Immature natural killer cell (primary cell): ENCODE results near the gene ZWINT. TPM values are rescaled to one million over a fixed set of nuclear protein-coding genes. Genes with fewer than 3 reads are reported as not detected.

Experiments used
- DNase-seq, 3 donors: peaks; one replicate each; pipeline ENCODE4 v3.0.0; 2022; ENCODE audit warnings: mixed read lengths in 1 of 3
- H3K27ac Mint-ChIP-seq, 6 donors: one replicate each; pipeline ENCODE4 v1.8.0; 2020; ENCODE audit warnings: mixed read lengths in 6 of 6, mild to moderate bottlenecking in 5 of 6, inconsistent platforms in 4 of 6, moderate library complexity in 3 of 6
- H3K27me3 Mint-ChIP-seq, 3 donors: one replicate each; pipeline ENCODE4 v1.8.0; 2020 to 2021; ENCODE audit warnings: low read depth in 3 of 3, mild to moderate bottlenecking in 3 of 3, mixed read lengths in 3 of 3, moderate library complexity in 3 of 3, inconsistent platforms in 1 of 3
- H3K36me3 Mint-ChIP-seq, 3 donors: one replicate each; pipeline ENCODE4 v1.8.0; 2020; ENCODE audit warnings: mixed read lengths in 3 of 3, inconsistent platforms in 2 of 3, mild to moderate bottlenecking in 2 of 3
- H3K4me1 Mint-ChIP-seq, 2 donors: one replicate each; pipeline ENCODE4 v1.8.0; 2020; ENCODE audit warnings: inconsistent platforms in 2 of 2, mild to moderate bottlenecking in 2 of 2, mixed read lengths in 2 of 2, moderate library complexity in 1 of 2
- H3K4me3 Mint-ChIP-seq, 5 donors: one replicate each; pipeline ENCODE4 v1.8.0; 2020; ENCODE audit warnings: mild to moderate bottlenecking in 5 of 5, mixed read lengths in 5 of 5, inconsistent platforms in 3 of 5, moderate library complexity in 3 of 5
- H3K9me3 Mint-ChIP-seq, 6 donors: one replicate each; pipeline ENCODE4 v1.8.0; 2020; ENCODE audit warnings: mild to moderate bottlenecking in 6 of 6, mixed read lengths in 6 of 6, inconsistent platforms in 4 of 6, moderate library complexity in 3 of 6
- polyA plus RNA-seq, 3 donors: library from polyadenylated mRNA; unstranded; fragments of 300-500 nt; fragmentation: Illumina TruSeq; gene quantifications; one replicate each; pipeline ENCODE4 v1.2.3, GENCODE V29; 2021

Gene ZWINT, protein sequence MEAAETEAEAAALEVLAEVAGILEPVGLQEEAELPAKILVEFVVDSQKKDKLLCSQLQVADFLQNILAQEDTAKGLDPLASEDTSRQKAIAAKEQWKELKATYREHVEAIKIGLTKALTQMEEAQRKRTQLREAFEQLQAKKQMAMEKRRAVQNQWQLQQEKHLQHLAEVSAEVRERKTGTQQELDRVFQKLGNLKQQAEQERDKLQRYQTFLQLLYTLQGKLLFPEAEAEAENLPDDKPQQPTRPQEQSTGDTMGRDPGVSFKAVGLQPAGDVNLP
- 1 to 10 TPM; 4.5 to 5.9 (median 5.1) TPM for polyA plus RNA-seq

DNA sequence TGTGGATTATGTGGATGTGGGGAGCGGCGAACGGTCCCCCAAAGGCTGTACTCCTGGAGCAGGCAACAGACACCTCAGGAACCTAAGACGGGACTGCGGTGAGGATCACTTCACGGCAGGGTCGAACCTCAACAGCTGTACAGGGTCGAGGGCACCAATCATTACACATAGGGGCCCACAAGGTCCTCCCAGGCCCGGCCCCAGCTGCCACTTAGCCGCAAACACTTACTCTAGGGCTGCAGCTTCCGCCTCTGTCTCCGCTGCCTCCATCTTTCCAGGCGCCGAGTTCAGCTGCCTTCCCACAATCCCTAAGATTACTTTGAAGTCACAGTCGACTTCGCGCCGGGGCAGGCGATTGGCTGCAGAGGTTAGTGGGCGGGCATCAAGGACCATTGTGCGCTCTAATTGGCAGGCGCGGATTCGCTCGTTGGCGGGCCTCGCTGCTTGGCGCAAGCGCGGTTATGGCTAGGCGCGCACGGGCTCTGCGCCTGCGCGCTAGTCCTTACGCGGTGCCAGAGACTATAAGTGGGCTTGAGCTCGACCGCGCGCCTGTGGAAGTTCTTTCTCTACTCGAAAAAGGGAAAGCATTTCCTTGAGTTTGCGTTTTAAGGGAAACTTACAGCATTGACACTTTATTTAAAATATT, at the start of gene ZWINT:
Gene ZWINT (minus strand): TSS at position 293 of the 646 bp plus-strand sequence. CDS start 23 bp downstream, at position 270.
- Mint-ChIP-seq H3K4me1 (peaks cover 47 to 50% of the 10 kb centered on the region in 2 donors), H3K27me3 (peaks cover 3 to 7% (median 5%) of the 10 kb centered on the region in 3 donors), H3K9me3 (no peaks in the 10 kb centered on the region), H3K27ac (peak within 1 kb of the TSS; percentile 65 to 90 (median 86)), H3K4me3 (peak within 1 kb of the TSS; percentile 88 to 98 (median 93)), H3K36me3 (no peaks in the 10 kb centered on the region)
- DNase-seq = peak; percentile 80 to 90 (median 86)

DNA sequence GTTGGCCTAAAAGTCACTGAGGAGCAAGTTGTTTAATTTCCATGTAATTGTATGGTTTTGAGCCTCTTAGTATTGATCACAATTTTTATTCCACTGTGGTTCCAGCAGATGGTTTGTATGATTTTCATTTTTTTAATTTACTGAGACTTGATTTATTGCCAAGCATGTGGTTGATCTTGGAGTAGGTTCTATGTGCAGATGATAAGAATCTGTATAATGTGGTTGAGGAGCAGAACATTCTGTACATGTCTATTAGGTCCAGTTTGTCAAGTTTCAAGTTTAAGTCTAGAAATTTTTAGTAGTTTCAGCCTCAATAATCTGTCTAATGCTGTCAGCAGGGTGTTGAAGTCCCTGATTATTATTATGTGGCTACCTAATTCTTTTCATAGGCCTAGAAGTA, 22.7 kb upstream of the ZWINT start:
- Mint-ChIP-seq H3K36me3 (no peaks in the 10 kb centered on the region), H3K27ac (no peak overlapping the region), H3K27me3 (peaks cover 0 to 2% (median 0%) of the 10 kb centered on the region in 3 donors), H3K9me3 (peaks cover 3 to 28% (median 8%) of the 10 kb centered on the region in 6 donors), H3K4me3 (no peak overlapping the region), H3K4me1 (no peaks in the 10 kb centered on the region)
- no peak for DNase-seq

DNA sequence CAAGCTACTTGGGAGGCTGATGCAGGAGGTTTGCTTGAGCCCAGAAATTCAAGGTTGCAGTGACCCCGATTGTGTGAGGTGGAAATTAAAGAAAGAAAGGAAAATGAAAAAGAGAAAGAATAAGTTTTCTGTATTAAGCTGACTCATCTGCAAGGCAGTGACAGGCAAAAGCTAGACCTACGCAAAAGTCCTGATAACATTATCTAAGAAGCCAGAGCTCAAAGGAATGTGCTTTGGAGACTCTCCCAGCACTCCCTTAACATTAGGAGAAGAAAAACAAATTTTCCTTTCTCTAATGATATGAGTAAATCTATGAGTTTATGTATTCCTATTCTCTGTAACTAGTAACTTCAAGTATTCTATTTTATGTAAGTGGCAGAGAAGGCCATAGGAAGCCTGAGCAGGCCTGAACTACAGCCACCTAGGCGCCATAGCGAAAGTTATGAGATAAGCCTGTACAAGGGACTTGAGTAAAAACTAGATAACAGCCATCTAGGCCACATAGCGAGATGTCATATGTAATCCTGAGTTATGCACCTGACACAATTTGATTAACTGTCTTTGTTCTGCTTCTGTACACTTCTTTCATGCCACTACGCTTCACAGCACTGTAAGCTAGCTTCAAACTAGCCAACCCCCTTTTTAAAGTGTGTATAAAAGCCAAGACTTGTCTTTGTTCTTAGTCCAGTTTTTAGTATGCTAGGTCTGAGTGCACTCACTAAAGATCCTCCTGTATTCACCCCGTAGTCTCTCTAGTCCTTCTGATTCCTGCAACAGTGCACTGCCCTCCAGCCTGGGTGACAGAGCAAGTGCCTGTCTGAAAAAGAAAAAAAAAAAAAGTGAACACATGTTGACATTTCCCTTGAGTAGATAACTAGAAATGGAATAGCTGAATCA, 9.4 kb upstream of the ZWINT start:
- Mint-ChIP-seq H3K4me1 (no peaks in the 10 kb centered on the region), H3K27me3 (no peaks in the 10 kb centered on the region), H3K27ac (no peak overlapping the region), H3K9me3 (peaks cover 8 to 29% (median 18%) of the 10 kb centered on the region in 6 donors), H3K36me3 (no peaks in the 10 kb centered on the region), H3K4me3 (no peak overlapping the region)
- no peak for DNase-seq

DNA sequence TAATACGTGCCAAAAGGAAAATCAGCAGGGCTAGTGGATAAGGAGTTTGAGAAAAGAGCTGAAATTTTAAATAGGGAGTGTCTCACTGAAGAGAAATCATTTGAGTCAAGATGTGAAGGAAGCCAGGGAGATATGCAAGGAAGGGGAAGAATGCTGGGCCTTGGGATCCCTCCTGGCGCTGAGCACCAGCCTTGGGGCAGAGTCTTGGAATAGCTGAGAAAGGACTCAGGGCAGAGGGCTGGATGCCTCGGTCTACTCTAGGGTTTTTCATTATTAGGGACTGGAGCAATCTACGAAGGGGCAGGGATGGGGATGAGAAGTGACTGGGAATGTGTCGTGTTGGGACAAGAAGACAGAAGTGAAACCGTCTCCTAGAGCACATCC, 484 bp downstream of the ZWINT start:
- DNase-seq = no peak
- Mint-ChIP-seq H3K36me3 (no peaks in the 10 kb centered on the region), H3K27ac (peak overlapping the region; percentile 20 to 90 (median 77)), H3K9me3 (no peaks in the 10 kb centered on the region), H3K27me3 (peaks cover 3 to 7% (median 5%) of the 10 kb centered on the region in 3 donors), H3K4me3 (peak overlapping the region; percentile 88 to 98 (median 93)), H3K4me1 (peaks cover 49 to 50% of the 10 kb centered on the region in 2 donors)

DNA sequence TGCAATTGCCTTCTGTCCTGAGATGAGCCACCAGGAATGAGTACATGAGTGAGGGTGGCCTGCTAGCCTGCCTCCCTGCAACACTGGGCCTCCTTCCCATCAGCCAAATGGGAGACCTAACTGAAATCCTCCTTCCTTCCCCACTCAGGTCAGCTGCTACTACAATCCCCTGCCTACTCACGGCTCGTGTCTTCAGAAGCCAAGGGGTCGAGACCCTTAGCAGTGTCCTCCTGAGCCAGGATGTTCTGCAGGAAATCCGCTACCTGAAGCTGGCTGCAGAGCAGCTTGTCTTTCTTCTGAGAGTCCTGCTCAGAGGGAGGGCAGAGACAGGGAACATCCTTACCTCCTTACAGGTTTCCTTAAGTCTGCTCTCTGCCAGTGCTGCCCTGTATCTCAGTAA, 1.2 kb downstream of the ZWINT start:
- H3K36me3 Mint-ChIP-seq = no peaks in the 10 kb centered on the region
- H3K4me3 Mint-ChIP-seq = peak overlapping the region in 4 of 5 donors; percentile 90 to 98 (median 94)
- no peak for DNase-seq
- peaks cover 49 to 53% of the 10 kb centered on the region in 2 donors for H3K4me1 Mint-ChIP-seq
- no peaks in the 10 kb centered on the region for H3K9me3 Mint-ChIP-seq
- H3K27me3 Mint-ChIP-seq = peaks cover 3 to 7% (median 5%) of the 10 kb centered on the region in 3 donors
- H3K27ac Mint-ChIP-seq = peak overlapping the region in 2 of 6 donors; percentile 34 to 74

DNA sequence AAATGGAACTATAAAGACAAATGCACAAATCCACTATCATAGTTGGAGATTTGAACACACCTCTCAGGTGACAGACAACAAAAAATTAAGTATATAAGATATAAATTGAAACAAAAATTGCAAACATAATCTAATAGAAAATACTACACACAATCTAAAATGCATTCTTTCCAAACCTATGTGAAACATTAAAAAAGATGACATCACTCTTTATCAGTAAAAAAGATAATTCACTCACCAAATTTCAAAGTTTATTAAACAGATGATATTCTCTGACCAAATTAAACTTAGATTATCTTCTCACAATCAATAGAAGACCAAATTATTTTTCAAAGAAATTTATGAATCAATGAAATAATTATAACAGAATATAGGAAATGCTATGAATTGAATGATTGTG, 4.0 kb downstream of the ZWINT start:
- no peak overlapping the region for H3K27ac Mint-ChIP-seq
- no peaks in the 10 kb centered on the region for H3K36me3 Mint-ChIP-seq
- DNase-seq = no peak
- peak overlapping the region in 1 of 5 donors; percentile 10 for H3K4me3 Mint-ChIP-seq
- peaks cover 40 to 54% of the 10 kb centered on the region in 2 donors for H3K4me1 Mint-ChIP-seq
- H3K9me3 Mint-ChIP-seq = no peaks in the 10 kb centered on the region
- peaks cover 3 to 6% (median 5%) of the 10 kb centered on the region in 3 donors for H3K27me3 Mint-ChIP-seq

DNA sequence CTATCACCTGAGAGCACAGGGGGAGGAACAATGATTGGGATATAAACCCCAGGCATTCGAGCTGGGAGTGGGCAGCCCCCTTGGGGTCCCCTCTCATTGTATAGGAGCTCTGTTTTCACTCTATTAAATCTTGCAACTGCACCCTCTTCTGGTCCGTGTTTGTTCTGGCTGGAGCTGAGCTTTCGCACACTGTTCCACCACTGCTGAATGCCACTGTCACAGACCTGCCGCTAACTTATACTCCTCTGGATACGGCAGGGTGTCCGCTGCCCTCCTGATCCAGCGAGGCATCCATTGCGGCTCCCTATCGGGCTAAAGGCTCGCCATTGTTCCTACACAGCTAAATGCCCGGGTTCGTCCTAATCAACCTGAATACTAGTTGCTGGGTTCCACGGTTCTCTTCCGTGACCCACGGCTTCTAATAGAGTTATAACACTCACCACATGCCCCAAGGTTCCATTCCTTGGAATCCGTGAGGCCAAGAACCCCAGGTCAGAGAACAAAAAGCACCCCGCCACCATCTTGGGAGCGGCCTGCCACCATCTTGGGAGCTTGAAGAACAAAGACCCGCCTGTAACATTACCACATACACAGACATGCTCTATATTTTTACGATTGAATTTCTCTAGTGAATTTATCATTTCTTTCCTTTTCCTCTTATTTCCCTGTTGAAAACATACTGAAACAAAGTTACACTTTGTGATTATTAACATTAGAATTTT, 9.0 kb downstream of the ZWINT start:
- no peak overlapping the region for H3K27ac Mint-ChIP-seq
- H3K27me3 Mint-ChIP-seq = peaks cover 0 to 2% (median 0%) of the 10 kb centered on the region in 3 donors
- H3K36me3 Mint-ChIP-seq = no peaks in the 10 kb centered on the region
- DNase-seq = no peak
- peaks cover 2 to 21% of the 10 kb centered on the region in 2 donors for H3K4me1 Mint-ChIP-seq
- H3K4me3 Mint-ChIP-seq = no peak overlapping the region
- H3K9me3 Mint-ChIP-seq = no peaks in the 10 kb centered on the region

DNA sequence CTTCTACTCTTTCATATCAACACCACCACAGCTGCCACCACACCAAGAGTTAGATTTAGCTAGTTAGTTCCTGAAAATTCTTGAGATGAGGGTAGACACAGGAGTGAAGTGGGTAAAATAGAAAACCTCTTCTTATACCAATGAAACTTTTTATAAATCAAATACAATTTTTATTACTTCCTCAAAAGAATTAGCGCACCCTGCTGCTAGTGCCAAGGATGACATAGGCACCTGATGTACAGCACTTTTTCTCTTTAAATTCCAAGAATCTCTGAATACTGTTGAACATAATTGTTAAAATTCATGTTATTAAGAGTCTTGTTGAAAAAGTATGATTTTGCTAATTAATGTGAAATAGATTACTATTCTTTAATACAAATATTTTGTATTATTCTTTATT, 11.4 kb downstream of the ZWINT start:
- Mint-ChIP-seq H3K27me3 (peaks cover 0 to 2% (median 0%) of the 10 kb centered on the region in 3 donors), H3K27ac (no peak overlapping the region), H3K4me3 (no peak overlapping the region), H3K4me1 (peaks cover 0 to 8% of the 10 kb centered on the region in 2 donors), H3K36me3 (no peaks in the 10 kb centered on the region), H3K9me3 (no peaks in the 10 kb centered on the region)
- no peak for DNase-seq

DNA sequence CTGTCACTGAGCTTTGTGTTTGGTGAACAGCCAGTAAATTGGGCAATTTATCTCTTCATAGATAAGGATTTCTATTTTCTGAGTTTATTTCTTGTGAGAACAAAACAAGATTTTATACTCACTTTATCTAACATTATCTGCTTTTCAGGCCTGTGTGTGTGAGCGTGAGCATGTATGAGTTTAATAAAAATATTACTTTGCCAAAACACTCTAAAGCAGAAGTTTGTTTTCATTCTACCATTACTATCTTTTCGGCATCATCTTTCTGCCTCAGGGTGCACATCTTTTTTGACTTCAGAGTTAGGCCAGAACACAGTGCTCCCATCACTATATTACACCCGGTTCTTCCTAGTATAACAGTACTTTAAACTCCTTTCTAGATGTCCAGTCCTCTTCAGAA, 13.0 kb downstream of the ZWINT start:
- H3K4me1 Mint-ChIP-seq = no peaks in the 10 kb centered on the region
- peaks cover 0 to 3% (median under 1%) of the 10 kb centered on the region in 6 donors for H3K9me3 Mint-ChIP-seq
- no peak for DNase-seq
- H3K36me3 Mint-ChIP-seq = no peaks in the 10 kb centered on the region
- H3K27ac Mint-ChIP-seq = no peak overlapping the region
- H3K27me3 Mint-ChIP-seq = peaks cover 0 to 2% (median 0%) of the 10 kb centered on the region in 3 donors
- no peak overlapping the region for H3K4me3 Mint-ChIP-seq

DNA sequence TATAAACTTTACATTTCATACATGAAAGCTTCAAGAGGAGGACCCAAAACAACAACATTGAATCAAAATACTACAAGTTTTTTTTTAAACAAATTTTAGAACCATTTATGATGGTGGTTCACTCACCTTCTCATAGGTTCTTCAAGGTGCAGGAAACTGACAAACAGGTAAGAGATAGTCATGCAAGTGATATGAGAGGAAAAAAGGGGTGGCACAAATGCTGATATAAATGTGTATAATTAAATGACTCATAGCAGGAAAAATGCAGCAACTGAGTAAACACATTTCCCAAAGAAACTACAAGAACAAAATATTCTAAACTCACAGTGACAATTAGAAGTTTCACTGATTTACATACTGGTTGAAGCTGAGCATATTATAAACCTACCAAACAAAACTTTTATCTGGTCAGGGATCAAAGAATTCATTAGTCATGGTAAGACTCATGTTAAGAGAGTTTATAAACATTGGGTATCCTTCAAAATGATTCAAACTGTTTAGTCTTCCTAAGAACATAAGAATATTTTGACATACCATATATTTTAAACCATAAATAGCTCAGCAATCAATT, 14.1 kb downstream of the ZWINT start:
- Mint-ChIP-seq H3K27ac (no peak overlapping the region), H3K4me3 (no peak overlapping the region), H3K27me3 (peaks cover 0 to 2% (median 0%) of the 10 kb centered on the region in 3 donors), H3K4me1 (no peaks in the 10 kb centered on the region), H3K9me3 (peaks cover 0 to 6% (median 2%) of the 10 kb centered on the region in 6 donors), H3K36me3 (no peaks in the 10 kb centered on the region)
- no peak for DNase-seq

DNA sequence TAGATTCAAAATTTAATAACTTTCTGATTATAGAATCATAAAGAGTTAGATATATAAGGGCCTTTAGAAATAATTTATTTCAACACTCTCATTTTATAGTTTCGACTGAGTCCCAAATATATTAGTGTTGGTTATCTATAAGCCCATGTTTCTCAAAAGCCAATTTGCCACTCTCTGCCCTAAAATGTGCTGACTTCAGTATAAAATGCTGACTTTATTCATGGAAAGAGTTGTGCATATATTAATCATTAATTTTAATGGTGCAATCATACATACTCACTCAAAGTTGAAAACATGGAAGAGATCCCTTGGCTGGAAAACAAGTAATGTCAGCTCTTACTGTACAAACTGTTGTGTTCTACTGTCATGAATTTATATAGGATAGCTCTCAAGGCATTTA, 19.4 kb downstream of the ZWINT start:
- DNase-seq = no peak
- H3K4me1 Mint-ChIP-seq = no peaks in the 10 kb centered on the region
- no peak overlapping the region for H3K27ac Mint-ChIP-seq
- H3K36me3 Mint-ChIP-seq = peaks cover 0 to 3% (median 0%) of the 10 kb centered on the region in 3 donors
- peaks cover 8 to 21% (median 12%) of the 10 kb centered on the region in 6 donors for H3K9me3 Mint-ChIP-seq
- no peak overlapping the region for H3K4me3 Mint-ChIP-seq
- H3K27me3 Mint-ChIP-seq = peaks cover 0 to 2% (median 0%) of the 10 kb centered on the region in 3 donors

DNA sequence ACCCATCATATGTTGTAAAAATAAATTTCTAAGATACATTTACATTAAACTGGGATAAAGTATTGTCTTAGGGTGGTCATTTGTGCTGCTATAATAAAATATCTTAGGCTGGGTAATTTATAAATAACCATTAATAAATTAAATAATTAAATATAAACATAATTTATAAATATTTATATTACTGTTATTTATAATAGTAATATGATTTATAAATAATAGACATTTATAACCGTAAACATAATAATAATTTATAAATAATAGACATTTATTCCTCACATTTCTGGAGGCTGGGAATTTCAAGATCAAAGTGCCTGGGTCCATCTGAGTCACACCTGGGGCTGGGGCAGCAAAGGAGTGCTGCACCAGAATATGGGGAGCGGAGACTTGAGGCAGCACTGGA, 31.1 kb downstream of the ZWINT start:
- Mint-ChIP-seq H3K4me3 (no peak overlapping the region), H3K9me3 (peaks cover 0 to 8% (median 3%) of the 10 kb centered on the region in 6 donors), H3K27me3 (peaks cover 0 to 6% (median 0%) of the 10 kb centered on the region in 3 donors), H3K4me1 (no peaks in the 10 kb centered on the region), H3K27ac (no peak overlapping the region), H3K36me3 (no peaks in the 10 kb centered on the region)
- DNase-seq = no peak

DNA sequence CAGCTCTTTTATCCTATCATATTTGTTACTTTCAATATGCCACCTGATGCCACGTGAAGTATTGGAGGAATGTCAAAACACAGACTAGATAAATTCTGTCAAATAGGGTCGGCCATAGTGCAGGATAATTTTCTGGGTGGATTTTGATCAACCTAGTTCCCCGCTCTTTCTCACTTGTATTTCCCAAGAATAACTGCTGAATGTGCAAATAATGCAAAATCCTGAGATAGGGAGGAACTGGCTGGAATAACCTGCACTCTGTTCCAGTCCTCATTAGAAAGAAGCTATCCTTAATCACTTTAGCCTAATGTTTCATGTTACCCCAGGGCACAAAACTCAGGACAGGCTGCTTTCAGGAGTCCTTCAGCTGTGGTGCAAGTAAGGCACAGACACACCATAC, 33.9 kb downstream of the ZWINT start:
- Mint-ChIP-seq H3K9me3 (peaks cover 0 to 13% (median 9%) of the 10 kb centered on the region in 6 donors), H3K4me3 (no peak overlapping the region), H3K27me3 (peaks cover 0 to 6% (median 0%) of the 10 kb centered on the region in 3 donors), H3K27ac (no peak overlapping the region), H3K4me1 (no peaks in the 10 kb centered on the region), H3K36me3 (no peaks in the 10 kb centered on the region)
- DNase-seq = no peak
